HuH-7.5 (cell line): Measurements from ENCODE around the gene MAT1A.
"Not testable (repeated sequence)": the region's sequence is repeated elsewhere in the genome, so short reads cannot be mapped to it uniquely, and the experiment has no call there.

Source experiments
- DNase-seq: peaks from one replicate; pipeline ENCODE4 v3.0.0; 2011; ENCODE audit warnings: low spot score

The MAT1A gene

GRCh38 chr10:80223031-80223419, 66.4 kb downstream of the MAT1A start:
- not testable (repeated sequence) for DNase-seq
